Left colon (tissue), 2 donors: Measurements from ENCODE around the gene DPF1. TPM values are rescaled to one million over a fixed set of nuclear protein-coding genes. Genes with fewer than 3 reads are reported as not detected.
"Not testable (repeated sequence)": the region's sequence is repeated elsewhere in the genome, so short reads cannot be mapped to it uniquely, and the experiment has no call there.

Source experiments
- ATAC-seq: fragments of 200-7000 bp; cut with Tn5 transposase; one replicate; pipeline ENCODE4 v1.9.1; 2020; ENCODE audit warnings: mild to moderate bottlenecking, moderate library complexity
- DNase-seq, 2 donors: peaks; one replicate each; pipeline ENCODE4 v3.0.0-alpha.2; 2020
- intact Hi-C, 2 donors: fragments of 100-400 bp; cut with DNase I in 1 of 2; cut with micrococcal nuclease in 1 of 2; formaldehyde crosslinking; loops; one replicate each; pipeline versions ENCODE4 v1.11.2 to v1.14.0; 2022; cut with DNase I, micrococcal nuclease
- long read RNA-seq: library from polyadenylated mRNA; unstranded; transcript quantifications from one replicate; pipeline ENCODE4 v2.0.0, GENCODE V29; 2021
- total RNA-seq, 2 donors: library from RNA; stranded (reverse); fragmentation: NEBNext Ultra II Directional; extraction: Animal tissue kit (Norgen Biotek cat#: 25700); gene quantifications; one replicate each; pipeline ENCODE4 v1.2.1, GENCODE V29; 2021
- donor health status: DM: no; HTN: no; CAD: no.
- donor health status: DM: yes; HTN: yes; CAD: no.

DPF1 gene
- not detected for total RNA-seq
- long read RNA-seq: 0 reads

GRCh38 chr19:38224014-38224862 lies at the start of gene DPF1:
Gene DPF1, minus strand, starts transcription at chr19:38224222. Its CDS starts 80 bp downstream, at chr19:38224142.
- DNase-seq: peak in 1 of 2 donors; percentile 38

GRCh38 chr19:38273499-38273898 lies 49.5 kb upstream of the DPF1 start:
- ATAC-seq: peak; percentile 90
- intact Hi-C loops: no loop called here
- peak; percentile 74 to 91 for DNase-seq

More at GRCh38 chr19:38224014-38224862, at the start of gene DPF1:
- peak; percentile 73 for ATAC-seq
- intact Hi-C loops: no loop called here

- ATAC-seq (no peak), DNase-seq (peak in 1 of 2 donors; percentile 4)
- intact Hi-C loops: no loop called here
Observed at GRCh38 chr19:38270587-38271167, 46.7 kb upstream of the DPF1 start.

GRCh38 chr19:38268539-38268938 lies 44.5 kb upstream of the DPF1 start:
- intact Hi-C loops: no loop called here
- peak in 1 of 2 donors; percentile 52 for DNase-seq
- ATAC-seq: no peak

- intact Hi-C loops: no loop called here
- ATAC-seq (peak; percentile 1), DNase-seq (peak; percentile 48 to 68)
Observed at GRCh38 chr19:38267761-38268483, 43.9 kb upstream of the DPF1 start.

GRCh38 chr19:38266981-38267597 lies 43.1 kb upstream of the DPF1 start:
- DNase-seq (peak; percentile 60), ATAC-seq (peak; percentile 26)
- intact Hi-C loops: no loop called here

GRCh38 chr19:38265921-38266429 lies 42.0 kb upstream of the DPF1 start:
- intact Hi-C loops: no loop called here
- peak; percentile 28 to 54 for DNase-seq
- peak; percentile 2 for ATAC-seq

GRCh38 chr19:38265213-38265861 lies 41.3 kb upstream of the DPF1 start:
- DNase-seq: peak; percentile 60 to 63
- intact Hi-C loops: no loop called here
- peak; percentile 36 for ATAC-seq

- ATAC-seq (peak; percentile 11), DNase-seq (no peak)
- intact Hi-C loops: no loop called here
Observed at GRCh38 chr19:38264486-38265212, 40.6 kb upstream of the DPF1 start, which contains the start of gene SPINT2. Gene SPINT2, plus strand, starts transcription at chr19:38264573. Its CDS starts 320 bp downstream, at chr19:38264893.

GRCh38 chr19:38263689-38264485 lies 39.9 kb upstream of the DPF1 start:
- ATAC-seq (peak; percentile 76), DNase-seq (peak; percentile 91 to 94)
- intact Hi-C loops: no loop called here

- ATAC-seq: no peak
- DNase-seq: no peak
- intact Hi-C loops: no loop called here
Observed at GRCh38 chr19:38262585-38263268, 38.7 kb upstream of the DPF1 start.

GRCh38 chr19:38261942-38262341 lies 37.9 kb upstream of the DPF1 start:
- DNase-seq, intact Hi-C loops, ATAC-seq: not testable (repeated sequence)

GRCh38 chr19:38255383-38256014 lies 31.5 kb upstream of the DPF1 start:
- ATAC-seq (no peak), DNase-seq (no peak)
- intact Hi-C loops: loop anchor here in 1 of 2 donors (10.0 kb wide), 1 partner anchor 69 kb away; no protein-coding TSS in a partner anchor

- intact Hi-C loops: loop anchor here in 1 of 2 donors (10.0 kb wide), 1 partner anchor 71 kb away; no protein-coding TSS in a partner anchor
- no peak for ATAC-seq
- no peak for DNase-seq
Observed at GRCh38 chr19:38253788-38254187, 29.8 kb upstream of the DPF1 start.

GRCh38 chr19:38252941-38253691 lies 29.1 kb upstream of the DPF1 start:
- intact Hi-C loops: loop anchor here in 1 of 2 donors (10.0 kb wide), 1 partner anchor 72 kb away; no protein-coding TSS in a partner anchor
- no peak for ATAC-seq
- peak in 1 of 2 donors; percentile 35 for DNase-seq
